K562 (cell line): ENCODE results near the gene MT1E.

Experiments
- CTCF ChIP-seq, 3 experiments: IDR thresholded peaks in 2 of 3; conservative IDR thresholded peaks in 1 of 3; 2 replicates each; pipeline ENCODE4 v1.5.1; 2011 to 2012; ENCODE audit warnings: low read length in 3 of 3, mild to moderate bottlenecking in 3 of 3, control low read depth in 2 of 3, improper control_type of control experiment in 1 of 3, inconsistent platforms in 1 of 3, low read depth in 1 of 3, mixed read lengths in 1 of 3, moderate library complexity in 1 of 3; ENCODE audit not compliant: insufficient read depth in 2 of 3
- E2F6 ChIP-seq, 2 experiments: IDR thresholded peaks; 2 replicates each; pipeline ENCODE4 v1.6.1; 2011; ENCODE audit warnings: borderline replicate concordance in 1 of 2, control low read depth in 1 of 2, low read depth in 1 of 2, low read length in 1 of 2, mild to moderate bottlenecking in 1 of 2, mixed read lengths in 1 of 2, moderate library complexity in 1 of 2; ENCODE audit not compliant: insufficient read depth in 1 of 2, insufficient read length in 1 of 2, poor library complexity in 1 of 2, severe bottlenecking in 1 of 2; ENCODE audit errors: extremely low read depth in 1 of 2
- NFE2 ChIP-seq: IDR thresholded peaks from 2 replicates; pipeline ENCODE4 v1.6.1; 2014; ENCODE audit warnings: antibody characterized with exemption, low read depth
- STAT6 ChIP-seq: sonication (generic); formaldehyde crosslinking; IDR thresholded peaks from 2 replicates; pipeline ENCODE4 v1.8.1; 2023; ENCODE audit warnings: mild to moderate bottlenecking, missing genetic modification reagents

GRCh38 chr16:56613706-56614105 is 11.9 kb upstream of the MT1E start:
- TF ChIP-seq NFE2: no peak
- no peak for TF ChIP-seq E2F6 (IDR thresholded peaks at IDR 0.05; ENCODE audit: borderline replicate concordance in 1 of 2, extremely low read depth in 1 of 2, insufficient read depth in 1 of 2, insufficient read length in 1 of 2, low read depth in 1 of 2, low read length in 1 of 2, poor library complexity in 1 of 2, severe bottlenecking in 1 of 2)
- no peak for TF ChIP-seq STAT6 (CRISPR knock-in tag)
- TF ChIP-seq CTCF (IDR thresholded peaks at IDR 0.05 in 2 of 3, conservative IDR thresholded peaks at IDR 0.05 in 1 of 3; ENCODE audit: insufficient read depth in 2 of 3, low read depth in 1 of 3, low read length in 3 of 3): no peak
